ENCODE results near the gene RARRES1.

GRCh38 chr3:158713094-158713499 lies 19.2 kb downstream of the RARRES1 start:
- no peak for TF ChIP-seq CTCF (IDR thresholded peaks at IDR 0.05)
- TF ChIP-seq POLR2A (IDR thresholded peaks at IDR 0.05) = no peak

All from testis (tissue), 2 donors.